NCI-H345 treated with DMSO at 0.1 percent for 48 hours (cell line): ENCODE results near the gene GREB1L.
A peak's percentile ranks its signal among the peaks of the same experiment; 100 is the strongest.

ENCODE experiments used
- DNase-seq: peaks from one replicate; lab custom pipeline; 2025; ENCODE audit not compliant: unreplicated experiment; lab: John Stamatoyannopoulos, UW

The GREB1L gene

DNA sequence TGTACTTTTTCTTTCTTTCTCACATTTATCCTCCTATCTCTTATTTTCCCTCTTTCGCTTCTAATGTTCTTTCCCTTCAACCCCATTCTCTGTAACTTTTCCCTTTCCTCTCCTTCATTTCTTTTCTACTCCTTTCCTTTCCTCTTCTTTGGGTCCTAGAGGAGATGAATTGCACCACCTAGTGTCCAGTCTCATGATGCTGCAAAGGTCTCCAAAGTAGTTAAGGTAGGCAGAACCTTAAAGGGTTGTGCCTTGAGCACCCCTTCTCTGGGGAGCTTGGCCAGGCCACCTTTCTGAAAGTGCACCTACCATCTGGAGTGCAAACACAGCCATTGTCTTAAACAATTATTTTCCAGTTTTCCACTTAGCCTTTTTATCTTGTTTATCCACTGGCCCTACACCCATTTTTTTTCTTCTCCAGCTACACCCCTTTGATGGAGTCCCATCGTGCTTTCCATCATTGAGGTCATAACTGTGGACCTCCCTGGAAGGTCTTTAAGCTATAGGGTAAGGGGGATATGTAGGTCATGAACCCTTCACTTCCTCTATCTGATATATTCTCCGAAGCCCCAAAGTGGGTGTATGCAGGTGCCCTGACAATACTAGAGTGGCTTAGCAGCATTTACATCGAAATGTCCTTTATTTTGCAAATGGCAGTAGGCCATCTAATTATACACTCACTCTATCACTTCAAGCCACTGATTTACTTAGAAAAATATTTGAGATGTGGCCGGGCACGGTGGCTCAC is 202.6 kb downstream of the GREB1L start:
- peak; percentile 27 for DNase-seq

GRCh38 chr18:21448299-21448698 is 206.3 kb downstream of the GREB1L start:
- DNase-seq, result no peak

GRCh38 chr18:21449367-21450290 is 207.6 kb downstream of the GREB1L start:
- no peak for DNase-seq

DNA sequence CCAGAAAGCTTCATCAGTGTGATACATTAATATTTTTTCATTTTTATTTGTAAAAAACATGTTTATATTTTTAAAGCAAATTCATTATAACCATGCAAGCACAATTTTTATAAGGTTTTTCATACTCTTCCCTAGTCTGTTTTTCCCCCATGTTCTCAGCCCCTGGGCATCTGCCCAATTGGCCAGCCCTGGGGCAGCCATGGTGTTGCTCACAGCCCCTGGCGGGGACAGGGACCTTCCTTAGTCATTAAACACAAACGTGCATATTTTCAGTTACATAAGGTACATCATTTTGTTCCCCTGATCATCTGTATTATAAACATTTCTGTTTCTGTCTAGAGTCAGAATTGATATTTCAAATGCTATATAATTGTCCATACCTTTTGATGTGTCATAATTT is 208.5 kb downstream of the GREB1L start:
- DNase-seq, result no peak

GRCh38 chr18:21450913-21451312 is 208.9 kb downstream of the GREB1L start:
- DNase-seq, result no peak

DNA sequence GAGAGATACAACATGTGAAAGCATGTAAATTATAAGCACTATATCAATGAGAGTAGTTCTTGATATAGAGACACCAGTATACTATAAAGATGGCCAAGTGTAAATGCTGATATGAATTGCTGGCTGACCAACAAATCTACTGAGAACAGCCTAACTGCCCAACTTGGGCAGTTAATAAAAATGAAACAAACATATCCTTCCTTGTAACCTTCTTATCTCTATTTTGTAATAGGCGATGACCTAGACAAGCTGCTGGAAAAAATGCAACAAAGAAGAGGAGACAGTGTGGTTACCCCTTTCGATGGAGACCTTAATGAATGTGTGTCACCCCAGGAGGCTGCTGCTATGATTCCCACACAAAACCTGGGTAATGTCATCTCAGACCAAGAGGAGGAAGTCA is 209.8 kb downstream of the GREB1L start:
- no peak for DNase-seq

DNA sequence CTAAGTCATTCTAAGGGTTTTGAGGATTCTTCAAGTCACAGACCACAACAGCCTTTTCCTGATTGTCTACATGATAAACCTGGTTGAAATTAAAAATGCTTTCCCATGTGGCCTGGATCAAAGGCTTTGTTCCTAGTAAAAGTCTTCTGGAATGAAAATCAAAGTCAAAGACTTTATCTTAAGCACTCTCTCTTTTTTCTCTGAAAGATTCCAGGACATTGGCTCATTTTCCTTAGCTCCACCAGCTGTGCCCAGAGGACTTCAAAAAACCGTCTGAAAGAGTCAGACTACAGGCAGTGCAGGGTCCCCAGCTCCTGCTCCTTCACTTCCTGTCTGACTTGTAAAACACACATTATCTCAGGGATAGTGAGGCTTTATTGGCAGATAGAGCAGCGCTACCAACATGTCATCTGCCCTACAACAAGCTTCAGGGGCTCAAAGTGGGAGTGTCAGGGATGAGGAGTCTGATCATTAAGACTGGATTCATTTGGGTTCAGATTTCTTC is 210.3 kb downstream of the GREB1L start:
- DNase-seq, result no peak

DNA sequence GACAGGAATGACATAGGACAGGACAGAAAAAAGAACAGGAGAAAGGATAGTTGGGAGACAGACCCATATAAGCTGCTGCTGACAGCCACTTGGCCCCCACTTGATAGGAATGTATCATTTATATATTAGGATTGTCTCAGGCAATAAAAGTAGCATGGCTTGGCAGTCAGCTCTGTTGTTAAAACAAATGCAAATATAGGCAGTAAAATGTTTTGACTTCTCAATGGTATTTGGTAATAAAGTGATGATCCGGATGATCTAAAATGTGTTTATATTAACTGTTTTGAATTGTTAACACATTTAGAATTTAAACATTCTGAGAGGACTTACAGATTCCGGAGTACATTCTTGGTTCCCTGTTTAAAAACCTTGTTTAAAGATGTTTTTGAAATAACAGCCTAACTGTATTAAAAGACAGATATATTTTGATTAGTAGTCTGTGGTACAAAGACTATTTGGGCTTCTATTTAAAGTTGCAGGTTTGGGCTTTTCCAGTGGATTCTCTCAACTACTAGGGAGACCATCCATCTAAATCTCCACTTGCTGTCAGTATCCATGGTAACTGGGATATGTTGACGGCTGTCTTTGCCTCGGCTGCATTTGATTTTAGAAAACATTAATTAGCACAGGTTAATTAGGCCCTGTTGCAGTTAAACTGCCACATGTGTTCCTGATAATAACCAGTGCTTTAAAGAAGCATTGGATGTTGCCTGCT is 210.9 kb downstream of the GREB1L start:
- no peak for DNase-seq

GRCh38 chr18:21453511-21453901 is 211.5 kb downstream of the GREB1L start:
- DNase-seq, result no peak

- DNase-seq, result no peak
Measured at GRCh38 chr18:21454725-21455124, 212.7 kb downstream of the GREB1L start.

GRCh38 chr18:21456428-21457178 is 214.6 kb downstream of the GREB1L start:
- no peak for DNase-seq

GRCh38 chr18:21457179-21457535 is 215.1 kb downstream of the GREB1L start:
- no peak for DNase-seq

- no peak for DNase-seq
Measured at GRCh38 chr18:21458310-21458709, 216.3 kb downstream of the GREB1L start.

DNA sequence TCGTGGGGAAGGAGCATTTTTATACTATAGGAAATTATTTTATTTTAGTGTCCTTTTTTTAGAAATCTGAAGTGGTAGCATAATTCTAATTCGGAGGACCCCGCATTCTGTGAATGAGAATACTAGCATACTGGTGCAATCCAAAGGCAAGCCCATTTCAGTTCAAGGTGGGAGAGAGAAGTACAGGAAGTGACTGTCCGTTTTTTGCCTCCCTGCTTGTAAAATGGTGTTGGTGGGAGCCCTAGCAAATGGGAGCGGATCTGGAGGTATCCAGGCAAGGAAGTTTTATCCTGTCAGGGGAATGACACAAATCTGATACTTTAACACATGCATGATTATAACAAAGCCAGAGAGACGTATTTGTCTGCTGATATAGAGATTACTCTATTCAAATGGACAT is 216.8 kb downstream of the GREB1L start:
- no peak for DNase-seq

DNA sequence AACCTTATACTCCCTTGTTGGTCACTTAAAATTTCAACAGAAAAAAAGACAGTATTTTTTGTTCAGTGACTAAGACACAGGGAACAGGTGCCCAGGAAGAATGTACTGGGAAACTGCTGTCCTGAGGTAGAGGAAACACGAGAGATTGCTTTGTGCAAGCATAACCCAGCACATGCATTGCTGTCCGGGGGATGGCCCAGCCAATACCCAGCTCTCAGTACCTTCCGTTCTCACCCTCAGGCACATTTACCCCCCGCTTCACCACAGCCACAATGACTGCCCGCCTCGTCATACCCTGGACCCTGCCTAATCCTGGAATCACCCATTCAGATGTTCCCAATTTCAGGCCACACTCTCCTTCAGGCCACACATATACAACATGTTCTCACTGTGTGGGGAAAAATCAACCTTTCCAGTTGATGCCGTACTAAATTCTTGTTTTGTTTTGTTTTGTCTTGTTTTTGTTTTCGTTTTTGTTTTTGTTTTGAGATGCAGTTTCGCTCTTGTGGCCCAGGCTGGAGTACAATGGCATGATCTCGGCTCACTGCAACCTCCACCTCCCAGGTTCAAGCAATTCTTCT is 217.8 kb downstream of the GREB1L start:
- DNase-seq, result no peak

GRCh38 chr18:21461460-21461859 is 219.4 kb downstream of the GREB1L start:
- no peak for DNase-seq

DNA sequence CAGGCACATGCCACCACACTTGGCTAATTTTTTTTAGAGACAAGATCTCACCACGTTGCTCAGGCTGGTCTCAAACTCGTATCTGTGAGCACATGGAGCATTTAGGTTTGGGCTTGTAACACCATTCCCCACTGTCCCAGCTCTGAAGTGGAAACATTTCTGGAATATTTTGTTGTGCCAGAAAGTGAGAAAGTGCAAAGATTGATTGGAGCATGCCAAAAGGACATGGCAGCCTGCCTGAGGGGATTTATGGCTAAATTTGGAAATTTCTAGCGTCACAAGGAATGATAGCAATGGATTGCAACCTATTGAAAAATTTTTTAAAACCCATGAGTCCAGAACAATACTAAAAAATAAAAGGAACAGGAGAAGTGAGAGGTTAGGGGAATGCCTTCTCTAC is 221.7 kb downstream of the GREB1L start:
- no peak for DNase-seq

- no peak for DNase-seq
Measured at GRCh38 chr18:21468514-21469164, 226.6 kb downstream of the GREB1L start.

- DNase-seq, result no peak
Measured at GRCh38 chr18:21472741-21473140, 230.7 kb downstream of the GREB1L start.

DNA sequence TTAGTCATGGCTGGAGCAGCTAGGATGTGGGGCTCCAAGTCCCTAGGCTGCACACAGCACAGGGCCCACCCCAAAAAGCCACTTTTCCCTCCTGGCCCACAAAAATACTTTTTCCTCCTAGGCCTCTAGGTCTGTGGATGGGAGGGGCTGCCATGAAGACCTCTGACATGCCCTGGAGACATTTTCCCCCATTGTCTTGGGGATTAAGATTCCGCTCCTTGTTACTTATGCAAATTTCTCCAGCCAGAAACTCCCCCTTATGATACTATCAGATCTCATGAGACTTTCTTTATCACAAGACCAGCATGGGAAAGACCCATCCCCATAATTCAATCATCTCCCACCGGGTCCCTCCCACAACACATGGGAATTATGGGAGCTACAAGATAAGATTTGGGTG is 232.6 kb downstream of the GREB1L start:
- DNase-seq, result no peak
